BE2C (cell line): ENCODE measurements around the gene BTNL8.

Experiments used
- DNase-seq: peaks from one replicate; pipeline ENCODE4 v3.0.0-alpha.2; 2020
- H3K27me3 ChIP-seq: fragments of 250-450 bp; sonication (Bioruptor Pico); 2 replicates; pipeline ENCODE4 v1.5.1; 2020; ENCODE audit warnings: mild to moderate bottlenecking
- H3K36me3 ChIP-seq: fragments of 250-450 bp; sonication (Bioruptor Pico); 2 replicates; pipeline ENCODE4 v1.5.1; 2020; ENCODE audit warnings: mild to moderate bottlenecking
- H3K4me1 ChIP-seq: fragments of 250-450 bp; sonication (Bioruptor Pico); 2 replicates; pipeline ENCODE4 v1.5.1; 2020
- H3K4me3 ChIP-seq: 2 replicates; pipeline ENCODE4 v1.5.1; 2011; ENCODE audit warnings: low read depth, low read length
- H3K9me3 ChIP-seq: fragments of 250-450 bp; sonication (Bioruptor Pico); 2 replicates; pipeline ENCODE4 v1.5.1; 2020
- CTCF ChIP-seq: IDR thresholded peaks from 2 replicates; pipeline ENCODE4 v1.5.1; 2012; ENCODE audit warnings: mild to moderate bottlenecking, low read depth, low read length

BTNL8 gene

GRCh38 chr5:180977852-180978251, 78.9 kb downstream of the BTNL8 start:
- no peak for TF ChIP-seq CTCF
- DNase-seq, result no peak
- Histone ChIP-seq H3K4me3 (no peak overlapping the region), H3K4me1 (no peaks in the 10 kb centered on the region), H3K27me3 (peaks cover 23% of the 10 kb centered on the region), H3K9me3 (no peaks in the 10 kb centered on the region), H3K36me3 (no peaks in the 10 kb centered on the region)

DNA sequence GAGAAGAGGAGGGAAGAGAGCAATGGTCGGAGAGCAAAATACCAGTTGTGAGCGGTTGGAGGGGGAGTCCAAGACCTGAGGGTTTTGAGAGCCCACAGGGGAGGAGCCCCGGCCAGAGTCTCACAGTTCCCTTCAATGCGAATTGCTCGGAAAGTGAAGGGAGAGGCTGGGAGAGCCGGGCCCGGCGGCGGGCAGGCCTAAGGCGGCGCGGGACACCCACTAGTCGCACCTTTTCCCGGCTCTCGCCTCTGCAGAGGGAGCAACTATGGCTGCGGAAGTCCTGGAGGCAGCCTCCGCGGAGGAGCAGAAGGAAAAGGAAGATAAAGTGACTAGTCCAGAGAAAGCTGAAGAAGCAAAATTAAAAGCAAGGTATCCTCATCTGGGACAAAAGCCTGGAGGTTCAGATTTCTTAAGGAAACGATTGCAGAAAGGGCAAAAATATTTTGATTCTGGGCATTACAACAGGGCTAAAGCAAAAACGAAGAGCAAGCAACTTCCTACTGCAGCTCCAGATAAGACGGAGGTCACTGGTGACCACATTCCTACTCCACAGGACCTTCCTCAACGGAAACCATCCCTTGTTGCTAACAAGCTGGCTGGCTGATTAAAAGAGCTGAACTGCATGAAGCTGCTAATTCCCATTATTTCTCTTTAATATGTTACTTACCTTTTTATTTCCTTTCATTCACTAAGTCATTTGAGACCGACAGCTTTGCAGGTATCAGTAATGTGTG, 83.2 kb downstream of the BTNL8 start:
- no peak overlapping the region for H3K4me3 ChIP-seq
- H3K36me3 ChIP-seq, result no peaks in the 10 kb centered on the region
- no peak for DNase-seq
- H3K27me3 ChIP-seq, result peaks cover 23% of the 10 kb centered on the region
- no peak for TF ChIP-seq CTCF
- H3K4me1 ChIP-seq, result no peaks in the 10 kb centered on the region
- no peaks in the 10 kb centered on the region for H3K9me3 ChIP-seq

- no peaks in the 10 kb centered on the region for H3K9me3 ChIP-seq
- H3K4me1 ChIP-seq, result no peaks in the 10 kb centered on the region
- H3K36me3 ChIP-seq, result no peaks in the 10 kb centered on the region
- DNase-seq, result no peak
- no peak overlapping the region for H3K4me3 ChIP-seq
- H3K27me3 ChIP-seq, result no peaks in the 10 kb centered on the region
- TF ChIP-seq CTCF, result no peak
Observed at GRCh38 chr5:180988016-180988415, 89.1 kb downstream of the BTNL8 start.

- Histone ChIP-seq H3K4me1 (no peaks in the 10 kb centered on the region), H3K27me3 (no peaks in the 10 kb centered on the region), H3K4me3 (no peak within 1 kb of the TSS), H3K36me3 (no peaks in the 10 kb centered on the region), H3K9me3 (no peaks in the 10 kb centered on the region)
- no peak for DNase-seq
- TF ChIP-seq CTCF, result no peak
Observed at GRCh38 chr5:180988592-180988991, 89.6 kb downstream of the BTNL8 start, which contains the start of gene BTNL3. Gene BTNL3 (plus strand): TSS chr5:180988846. CDS start chr5:180989029, 183 bp downstream.

- Histone ChIP-seq H3K9me3 (no peaks in the 10 kb centered on the region), H3K4me3 (no peak overlapping the region), H3K4me1 (no peaks in the 10 kb centered on the region), H3K36me3 (no peaks in the 10 kb centered on the region), H3K27me3 (no peaks in the 10 kb centered on the region)
- no peak for DNase-seq
- TF ChIP-seq CTCF, result no peak
Observed at GRCh38 chr5:180990086-180990881, 91.3 kb downstream of the BTNL8 start.

GRCh38 chr5:180990882-180991242, 91.9 kb downstream of the BTNL8 start:
- Histone ChIP-seq H3K27me3 (no peaks in the 10 kb centered on the region), H3K4me1 (no peaks in the 10 kb centered on the region), H3K36me3 (no peaks in the 10 kb centered on the region), H3K4me3 (no peak overlapping the region), H3K9me3 (no peaks in the 10 kb centered on the region)
- no peak for TF ChIP-seq CTCF
- DNase-seq, result no peak
